ENCODE data around the gene LCE3C.
"Not testable (repeated sequence)": the region's sequence is repeated elsewhere in the genome, so short reads cannot be mapped to it uniquely, and the experiment has no call there.

LCE3C gene, protein sequence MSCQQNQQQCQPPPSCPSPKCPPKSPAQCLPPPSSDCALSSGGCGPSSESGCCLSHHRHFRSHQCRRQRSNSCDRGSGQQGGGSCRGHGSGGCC

GRCh38 chr1:152599934-152600333, at the start of gene LCE3C:
TSS of gene LCE3C (plus strand) at chr1:152600234. CDS start at chr1:152600732, 498 bp downstream.
- no peak within 1 kb of the TSS for H3K4me3 ChIP-seq (ENCODE audit: low read depth, low read length)
- TF ChIP-seq, protein P1, sequence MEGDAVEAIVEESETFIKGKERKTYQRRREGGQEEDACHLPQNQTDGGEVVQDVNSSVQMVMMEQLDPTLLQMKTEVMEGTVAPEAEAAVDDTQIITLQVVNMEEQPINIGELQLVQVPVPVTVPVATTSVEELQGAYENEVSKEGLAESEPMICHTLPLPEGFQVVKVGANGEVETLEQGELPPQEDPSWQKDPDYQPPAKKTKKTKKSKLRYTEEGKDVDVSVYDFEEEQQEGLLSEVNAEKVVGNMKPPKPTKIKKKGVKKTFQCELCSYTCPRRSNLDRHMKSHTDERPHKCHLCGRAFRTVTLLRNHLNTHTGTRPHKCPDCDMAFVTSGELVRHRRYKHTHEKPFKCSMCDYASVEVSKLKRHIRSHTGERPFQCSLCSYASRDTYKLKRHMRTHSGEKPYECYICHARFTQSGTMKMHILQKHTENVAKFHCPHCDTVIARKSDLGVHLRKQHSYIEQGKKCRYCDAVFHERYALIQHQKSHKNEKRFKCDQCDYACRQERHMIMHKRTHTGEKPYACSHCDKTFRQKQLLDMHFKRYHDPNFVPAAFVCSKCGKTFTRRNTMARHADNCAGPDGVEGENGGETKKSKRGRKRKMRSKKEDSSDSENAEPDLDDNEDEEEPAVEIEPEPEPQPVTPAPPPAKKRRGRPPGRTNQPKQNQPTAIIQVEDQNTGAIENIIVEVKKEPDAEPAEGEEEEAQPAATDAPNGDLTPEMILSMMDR (IDR thresholded peaks at IDR 0.05; ENCODE audit: low read depth, low read length) = no peak

DNA sequence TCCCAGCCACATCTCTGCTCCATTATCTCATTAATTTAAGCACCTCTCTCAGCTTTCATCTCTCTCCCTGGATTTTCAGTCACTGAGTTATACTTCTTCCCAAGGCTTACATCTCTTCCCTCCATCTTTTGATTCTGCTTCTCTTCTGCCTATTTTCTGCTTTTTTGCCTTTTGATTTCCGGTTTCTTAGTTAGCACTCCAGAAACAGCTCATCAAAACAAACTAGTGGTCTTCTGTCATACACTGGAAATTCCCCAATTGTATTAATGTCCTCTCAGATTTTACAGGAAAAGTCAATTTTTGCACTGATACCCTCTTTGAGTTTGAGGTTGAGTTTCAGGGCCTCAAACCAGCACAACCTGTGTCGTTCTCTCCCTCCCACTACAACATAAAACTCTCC, 34.9 kb upstream of the LCE3C start:
- TF ChIP-seq, protein P1 (IDR thresholded peaks at IDR 0.05; ENCODE audit: low read depth, low read length) = no peak

GRCh38 chr1:152565535-152566215, 34.4 kb upstream of the LCE3C start:
- H3K4me3 ChIP-seq (ENCODE audit: low read depth, low read length) = no peak overlapping the region
- TF ChIP-seq, protein P1 (IDR thresholded peaks at IDR 0.05; ENCODE audit: low read depth, low read length) = no peak

More for the DNA sequence above, 34.9 kb upstream of the LCE3C start:
- no peak overlapping the region for H3K4me3 ChIP-seq (ENCODE audit: low read depth, low read length)

- TF ChIP-seq, protein P1 (IDR thresholded peaks at IDR 0.05; ENCODE audit: low read depth, low read length) = no peak
- no peak within 1 kb of the TSS for H3K4me3 ChIP-seq (ENCODE audit: low read depth, low read length)
Observed at GRCh38 chr1:152566681-152567080, 33.4 kb upstream of the LCE3C start, which contains the start of gene LCE3E. TSS of gene LCE3E (minus strand) at chr1:152566780. CDS start at chr1:152566208, 572 bp downstream.

GRCh38 chr1:152577168-152577567, 22.9 kb upstream of the LCE3C start:
- no peak overlapping the region for H3K4me3 ChIP-seq (ENCODE audit: low read depth, low read length)
- TF ChIP-seq, protein P1 (IDR thresholded peaks at IDR 0.05; ENCODE audit: low read depth, low read length) = no peak

DNA sequence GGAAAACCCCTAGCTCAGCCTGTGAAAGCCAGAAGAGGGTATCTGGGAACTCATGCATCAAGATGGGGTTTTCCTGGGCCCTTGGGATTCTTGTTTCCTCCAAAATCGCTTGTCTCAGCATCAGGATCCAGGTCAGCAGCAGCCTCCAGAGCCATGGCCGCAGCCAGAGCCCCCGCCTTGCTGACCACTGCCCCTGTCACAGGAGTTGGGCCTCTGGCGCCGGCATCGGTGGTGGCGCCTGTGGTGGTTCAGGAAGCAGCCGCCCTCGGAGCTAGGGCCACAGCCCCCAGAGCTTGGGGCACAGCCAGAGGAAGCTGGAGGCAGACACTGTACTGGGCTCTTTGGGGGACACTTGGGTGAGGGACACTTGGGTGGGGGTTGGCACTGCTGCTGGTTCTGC, 20.5 kb upstream of the LCE3C start:
- not testable (repeated sequence) for H3K4me3 ChIP-seq (ENCODE audit: low read depth, low read length)

- TF ChIP-seq, protein P1 (IDR thresholded peaks at IDR 0.05; ENCODE audit: low read depth, low read length) = no peak
Observed at GRCh38 chr1:152580433-152580832, 19.6 kb upstream of the LCE3C start, which contains the start of gene LCE3D. TSS of gene LCE3D (minus strand) at chr1:152580516. CDS start at chr1:152579936, 580 bp downstream.

More at GRCh38 chr1:152580433-152580832, 19.6 kb upstream of the LCE3C start, which contains the start of gene LCE3D:
- H3K4me3 ChIP-seq (ENCODE audit: low read depth, low read length) = no peak within 1 kb of the TSS
